H9 (cell line): Measurements from ENCODE around the gene TAS2R13. TPM values are rescaled to one million over a fixed set of nuclear protein-coding genes. Genes with fewer than 3 reads are reported as not detected.
A peak's percentile ranks its signal among the peaks of the same experiment; 100 is the strongest.

Experiments
- DNase-seq: peaks from one replicate; pipeline ENCODE4 v3.0.0-alpha.2; 2017
- H2AFZ ChIP-seq: one replicate; pipeline ENCODE4 v1.6.1; 2013; ENCODE audit warnings: mild to moderate bottlenecking, low read length, control low read depth, moderate library complexity
- H2AK5ac ChIP-seq: 2 replicates; pipeline ENCODE4 v1.6.1; 2013; ENCODE audit warnings: low read length, control low read depth, mixed read lengths; ENCODE audit not compliant: insufficient read length
- H2BK120ac ChIP-seq: one replicate; pipeline ENCODE4 v1.6.1; 2013; ENCODE audit warnings: low read depth, mild to moderate bottlenecking, low read length, control low read depth, inconsistent platforms; ENCODE audit not compliant: poor library complexity, severe bottlenecking
- H2BK12ac ChIP-seq: 2 replicates; pipeline ENCODE4 v1.6.1; 2013; ENCODE audit warnings: low read length, control low read depth, mixed read lengths, low read depth; ENCODE audit not compliant: insufficient read length
- H2BK15ac ChIP-seq: 2 replicates; pipeline ENCODE4 v1.6.1; 2013; ENCODE audit warnings: low read depth, low read length, control low read depth
- H2BK20ac ChIP-seq: one replicate; pipeline ENCODE4 v1.6.1; 2013; ENCODE audit warnings: low read depth, mild to moderate bottlenecking, low read length, control low read depth, inconsistent platforms; ENCODE audit not compliant: poor library complexity, severe bottlenecking
- H2BK5ac ChIP-seq: 2 replicates; pipeline ENCODE4 v1.6.1; 2013; ENCODE audit warnings: low read length, control low read depth, mixed read lengths; ENCODE audit not compliant: insufficient read length
- H3K14ac ChIP-seq: 2 replicates; pipeline ENCODE4 v1.6.1; 2013; ENCODE audit warnings: low read length, control low read depth; ENCODE audit not compliant: insufficient read depth
- H3K18ac ChIP-seq: 2 replicates; pipeline ENCODE4 v1.6.1; 2013; ENCODE audit warnings: low read depth, mild to moderate bottlenecking, mixed read lengths, low read length, control low read depth; ENCODE audit not compliant: insufficient read length
- H3K23ac ChIP-seq: 2 replicates; pipeline ENCODE4 v1.6.1; 2013; ENCODE audit warnings: low read length, control low read depth, mixed read lengths, low read depth; ENCODE audit not compliant: insufficient read length
- H3K23me2 ChIP-seq: 2 replicates; pipeline ENCODE4 v1.6.1; 2013; ENCODE audit warnings: low read depth, mild to moderate bottlenecking, mixed read lengths, low read length, control low read depth; ENCODE audit not compliant: insufficient read length, poor library complexity, severe bottlenecking
- H3K27ac ChIP-seq: 2 replicates; pipeline ENCODE4 v1.5.1; 2013; ENCODE audit warnings: low read length, control low read depth, mixed read lengths, low read depth; ENCODE audit not compliant: insufficient read length
- H3K27me3 ChIP-seq: 2 replicates; pipeline ENCODE4 v1.6.1; 2013; ENCODE audit warnings: low read length, control low read depth, inconsistent platforms; ENCODE audit not compliant: insufficient read depth
- H3K4ac ChIP-seq: 2 replicates; pipeline ENCODE4 v1.6.1; 2013; ENCODE audit warnings: low read depth, mild to moderate bottlenecking, control low read depth, inconsistent platforms, low read length, moderate library complexity
- H3K4me1 ChIP-seq: 2 replicates; pipeline ENCODE4 v1.6.1; 2013; ENCODE audit warnings: low read length, control low read depth, inconsistent platforms; ENCODE audit not compliant: insufficient read depth
- H3K4me2 ChIP-seq: 2 replicates; pipeline ENCODE4 v1.6.1; 2013; ENCODE audit warnings: low read length, control low read depth, mixed read lengths; ENCODE audit not compliant: insufficient read length, insufficient read depth
- H3K56ac ChIP-seq: 2 replicates; pipeline ENCODE4 v1.6.1; 2013; ENCODE audit warnings: low read depth, mild to moderate bottlenecking, mixed read lengths, low read length, control low read depth; ENCODE audit not compliant: insufficient read length
- H3K79me1 ChIP-seq: 2 replicates; pipeline ENCODE4 v1.6.1; 2013; ENCODE audit warnings: low read depth, mild to moderate bottlenecking, moderate library complexity, low read length, control low read depth, inconsistent platforms; ENCODE audit not compliant: insufficient read depth, poor library complexity, severe bottlenecking
- H3K79me2 ChIP-seq: 2 replicates; pipeline ENCODE4 v1.6.1; 2013; ENCODE audit warnings: low read length, control low read depth, inconsistent platforms; ENCODE audit not compliant: insufficient read depth
- H3K9ac ChIP-seq: 2 replicates; pipeline ENCODE4 v1.6.1; 2013; ENCODE audit warnings: low read length, control low read depth, mixed read lengths; ENCODE audit not compliant: insufficient read length; ENCODE audit errors: extremely low read depth
- H3K9me3 ChIP-seq: one replicate; pipeline ENCODE4 v1.6.1; 2013; ENCODE audit warnings: low read depth, low read length, inconsistent platforms; ENCODE audit not compliant: control insufficient read depth
- H3T11ph ChIP-seq: one replicate; pipeline ENCODE4 v1.6.1; 2013; ENCODE audit warnings: mild to moderate bottlenecking, low read length, control low read depth, inconsistent platforms
- H4K20me1 ChIP-seq: one replicate; pipeline ENCODE4 v1.6.1; 2013; ENCODE audit not compliant: control insufficient read depth, insufficient read length, insufficient read depth
- H4K5ac ChIP-seq: 2 replicates; pipeline ENCODE4 v1.6.1; 2013; ENCODE audit warnings: low read depth, mild to moderate bottlenecking, mixed read lengths, low read length, control low read depth; ENCODE audit not compliant: insufficient read length
- H4K8ac ChIP-seq: replicated peaks from 2 replicates; pipeline ENCODE4 v1.6.1; 2013; ENCODE audit warnings: low read length, control low read depth, mixed read lengths, low read depth; ENCODE audit not compliant: insufficient read length
- H4K91ac ChIP-seq: 2 replicates; pipeline ENCODE4 v1.6.1; 2013; ENCODE audit warnings: low read depth, mild to moderate bottlenecking, moderate library complexity, mixed read lengths, low read length, control low read depth; ENCODE audit not compliant: insufficient read length
- H3K27ac Mint-ChIP-seq, 3 experiments: 2 replicates in 2 of 3; 3 replicates in 1 of 3; pipeline ENCODE4 v1.8.0; 2020 to 2021; ENCODE audit warnings: mixed read lengths in 3 of 3, mild to moderate bottlenecking in 1 of 3, moderate library complexity in 1 of 3
- H3K27me3 Mint-ChIP-seq: 2 replicates; pipeline ENCODE4 v1.8.0; 2021; ENCODE audit warnings: low read depth, mild to moderate bottlenecking, moderate library complexity, mixed read lengths
- H3K36me3 Mint-ChIP-seq, 3 experiments: 2 replicates in 2 of 3; 3 replicates in 1 of 3; pipeline ENCODE4 v1.8.0; 2020 to 2021; ENCODE audit warnings: low read depth in 3 of 3, mixed read lengths in 3 of 3; ENCODE audit not compliant: insufficient read depth in 1 of 3
- H3K4me1 Mint-ChIP-seq, 2 experiments: 2 replicates each; pipeline ENCODE4 v1.8.0; 2020; ENCODE audit warnings: mixed read lengths in 2 of 2
- H3K4me3 Mint-ChIP-seq, 2 experiments: 2 replicates in 1 of 2; 3 replicates in 1 of 2; pipeline ENCODE4 v1.8.0; 2020 to 2021; ENCODE audit warnings: mild to moderate bottlenecking in 2 of 2, mixed read lengths in 2 of 2, moderate library complexity in 1 of 2
- H3K9me3 Mint-ChIP-seq, 2 experiments: 2 replicates in 1 of 2; 3 replicates in 1 of 2; pipeline ENCODE4 v1.8.0; 2020; ENCODE audit warnings: mild to moderate bottlenecking in 2 of 2, mixed read lengths in 2 of 2, moderate library complexity in 1 of 2
- total RNA-seq: library from RNA; stranded (reverse); gene quantifications from 2 replicates; pipeline ENCODE4 v1.2.1, GENCODE V29; 2021
- TF ChIP-seq, protein P1 (sequence below): fragments of 200-600 bp; sonication (generic); conservative IDR thresholded peaks from 3 replicates; pipeline ENCODE4 v1.8.0; 2021; ENCODE audit warnings: antibody characterized with exemption, mild to moderate bottlenecking

The TAS2R13 gene
- total RNA-seq, 1 experiment from 2014 or later, result 0.50 TPM

DNA sequence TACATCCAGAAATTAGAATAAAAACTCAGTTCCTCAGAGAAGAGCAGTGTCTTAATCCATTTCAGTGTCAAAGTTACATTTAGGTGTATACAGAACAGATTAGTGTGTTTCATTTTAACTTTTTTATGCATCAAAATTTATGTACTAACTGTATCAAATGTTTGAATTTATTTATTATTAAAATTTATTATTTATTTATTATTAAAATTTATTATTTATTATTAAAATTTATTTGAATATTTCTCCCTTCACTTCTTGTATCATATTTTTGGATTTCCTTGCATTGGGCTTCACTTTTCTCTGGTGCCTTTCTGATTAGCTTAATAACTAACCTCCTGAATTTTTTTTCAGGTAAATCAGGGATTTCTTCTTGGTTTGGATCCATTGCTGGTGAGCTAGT lies 32.0 kb upstream of the TAS2R13 start:
- peaks cover 31% of the 10 kb centered on the region in 2 experiments for H3K9me3 Mint-ChIP-seq
- H3T11ph ChIP-seq, result no peak overlapping the region
- H3K23me2 ChIP-seq, result no peaks in the 10 kb centered on the region
- no peak overlapping the region for H2BK5ac ChIP-seq
- H2AFZ ChIP-seq, result no peak overlapping the region
- H3K23ac ChIP-seq, result no peak overlapping the region
- H4K8ac ChIP-seq, result no peak overlapping the region
- peaks cover 25 to 41% (median 34%) of the 10 kb centered on the region in 3 experiments for H3K36me3 Mint-ChIP-seq
- peak overlapping the region in 1 of 3 experiments; percentile 27; a peak in 1 of 7 replicates for H3K27ac Mint-ChIP-seq
- no peak overlapping the region for H2BK120ac ChIP-seq
- TF ChIP-seq, protein P1, sequence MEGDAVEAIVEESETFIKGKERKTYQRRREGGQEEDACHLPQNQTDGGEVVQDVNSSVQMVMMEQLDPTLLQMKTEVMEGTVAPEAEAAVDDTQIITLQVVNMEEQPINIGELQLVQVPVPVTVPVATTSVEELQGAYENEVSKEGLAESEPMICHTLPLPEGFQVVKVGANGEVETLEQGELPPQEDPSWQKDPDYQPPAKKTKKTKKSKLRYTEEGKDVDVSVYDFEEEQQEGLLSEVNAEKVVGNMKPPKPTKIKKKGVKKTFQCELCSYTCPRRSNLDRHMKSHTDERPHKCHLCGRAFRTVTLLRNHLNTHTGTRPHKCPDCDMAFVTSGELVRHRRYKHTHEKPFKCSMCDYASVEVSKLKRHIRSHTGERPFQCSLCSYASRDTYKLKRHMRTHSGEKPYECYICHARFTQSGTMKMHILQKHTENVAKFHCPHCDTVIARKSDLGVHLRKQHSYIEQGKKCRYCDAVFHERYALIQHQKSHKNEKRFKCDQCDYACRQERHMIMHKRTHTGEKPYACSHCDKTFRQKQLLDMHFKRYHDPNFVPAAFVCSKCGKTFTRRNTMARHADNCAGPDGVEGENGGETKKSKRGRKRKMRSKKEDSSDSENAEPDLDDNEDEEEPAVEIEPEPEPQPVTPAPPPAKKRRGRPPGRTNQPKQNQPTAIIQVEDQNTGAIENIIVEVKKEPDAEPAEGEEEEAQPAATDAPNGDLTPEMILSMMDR, result no peak
- H3K4me3 Mint-ChIP-seq, result no peak overlapping the region
- H4K5ac ChIP-seq, result no peak overlapping the region
- H2BK12ac ChIP-seq, result no peak overlapping the region
- no peak overlapping the region for H2BK15ac ChIP-seq
- H3K27me3 ChIP-seq, result no peaks in the 10 kb centered on the region
- peaks cover 17 to 18% of the 10 kb centered on the region in 2 experiments for H3K4me1 Mint-ChIP-seq
- no peak overlapping the region for H2AK5ac ChIP-seq
- H3K18ac ChIP-seq, result no peak overlapping the region
- no peak overlapping the region for H3K27ac ChIP-seq
- no peak overlapping the region for H3K9ac ChIP-seq
- H4K91ac ChIP-seq, result no peak overlapping the region
- no peaks in the 10 kb centered on the region for H3K27me3 Mint-ChIP-seq
- H2BK20ac ChIP-seq, result no peak overlapping the region
- no peaks in the 10 kb centered on the region for H3K9me3 ChIP-seq
- no peaks in the 10 kb centered on the region for H3K79me1 ChIP-seq
- H3K56ac ChIP-seq, result no peak overlapping the region
- H3K4me2 ChIP-seq, result no peak overlapping the region
- H3K4me1 ChIP-seq, result peaks cover 2% of the 10 kb centered on the region; the same call in 1 of the 2 replicates
- no peak for DNase-seq
- no peaks in the 10 kb centered on the region for H3K79me2 ChIP-seq
- no peaks in the 10 kb centered on the region for H4K20me1 ChIP-seq
- H3K14ac ChIP-seq, result no peak overlapping the region
- H3K4ac ChIP-seq, result no peak overlapping the region
